Activated T-helper 1 cell treated with anti-CD3 and anti-CD28 coated beads, Interleukin-2, amount 50 U/mL, for 16 hours (primary cell): ENCODE data around the gene TSN.
"Not testable (repeated sequence)": the region's sequence is repeated elsewhere in the genome, so short reads cannot be mapped to it uniquely, and the experiment has no call there.

Experiments
- DNase-seq, 2 donors: peaks; one replicate each; pipeline ENCODE4 v3.0.0-alpha.2; 2020; ENCODE audit warnings: low read depth in 1 of 2, low spot score in 1 of 2

The TSN gene

GRCh38 chr2:121755237-121756111 is at the start of gene TSN:
Gene TSN, plus strand, starts transcription at chr2:121755651. Its CDS starts 129 bp downstream, at chr2:121755780.
- DNase-seq: peak; percentile 94 to 95

GRCh38 chr2:121705958-121706357 is 49.5 kb upstream of the TSN start:
- no peak for DNase-seq

- no peak for DNase-seq
Observed at GRCh38 chr2:121707344-121707919, 48.0 kb upstream of the TSN start.

GRCh38 chr2:121707920-121708361 is 47.5 kb upstream of the TSN start:
- DNase-seq: no peak

DNA sequence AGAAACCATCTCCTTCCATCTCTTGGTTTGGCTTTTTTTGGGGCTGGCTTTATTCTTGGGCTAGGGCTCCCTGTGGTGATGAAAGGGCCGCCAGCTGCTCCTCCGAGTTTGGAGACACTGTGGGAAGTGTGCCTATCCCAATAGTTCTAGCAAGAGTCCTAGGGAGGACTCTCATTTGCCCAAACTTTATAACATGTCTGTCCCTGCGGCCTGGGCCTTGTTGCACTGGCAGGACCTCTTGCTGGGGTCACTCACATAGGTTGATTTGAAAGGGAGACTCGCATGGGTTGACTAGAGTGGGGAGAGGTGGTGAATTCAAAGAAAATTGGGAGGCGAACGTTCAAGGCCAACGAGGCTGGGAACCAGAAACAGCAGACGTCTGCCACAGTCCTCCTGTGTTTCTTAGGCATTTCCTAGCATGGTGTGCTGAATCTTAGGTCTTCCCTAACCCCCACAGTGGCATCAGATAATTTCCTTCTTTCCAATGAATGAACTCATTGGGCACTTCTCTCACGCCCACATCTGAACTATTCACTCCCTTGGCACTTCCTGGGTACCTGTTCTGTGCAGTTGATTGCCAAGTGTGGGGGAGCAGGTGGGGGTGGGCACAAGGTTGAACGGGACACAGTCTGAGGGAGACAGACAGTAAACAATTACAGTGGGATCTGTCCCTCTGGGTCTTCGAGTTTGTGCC is 45.5 kb upstream of the TSN start:
- DNase-seq: no peak

GRCh38 chr2:121710470-121711170 is 44.8 kb upstream of the TSN start:
- DNase-seq: no peak

DNA sequence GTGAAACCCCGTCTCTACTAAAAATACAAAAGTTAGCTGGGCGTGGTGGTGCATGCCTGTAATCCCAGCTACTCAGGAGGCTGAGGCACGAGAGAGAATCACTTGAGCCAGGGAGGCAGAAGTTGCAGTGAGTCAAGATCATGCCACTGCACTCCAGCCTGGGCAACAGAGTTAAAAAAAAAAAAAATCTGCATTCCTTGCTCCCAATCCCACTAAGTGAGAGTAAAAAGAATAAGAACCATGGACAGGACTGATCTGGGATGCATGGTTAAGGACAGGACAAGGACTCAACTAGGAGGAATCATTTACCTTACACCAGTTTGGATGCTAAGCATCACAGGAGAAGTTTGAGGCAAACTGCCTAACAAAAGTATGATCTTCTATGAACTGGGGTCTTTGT is 44.0 kb upstream of the TSN start:
- DNase-seq: not testable (repeated sequence)

DNA sequence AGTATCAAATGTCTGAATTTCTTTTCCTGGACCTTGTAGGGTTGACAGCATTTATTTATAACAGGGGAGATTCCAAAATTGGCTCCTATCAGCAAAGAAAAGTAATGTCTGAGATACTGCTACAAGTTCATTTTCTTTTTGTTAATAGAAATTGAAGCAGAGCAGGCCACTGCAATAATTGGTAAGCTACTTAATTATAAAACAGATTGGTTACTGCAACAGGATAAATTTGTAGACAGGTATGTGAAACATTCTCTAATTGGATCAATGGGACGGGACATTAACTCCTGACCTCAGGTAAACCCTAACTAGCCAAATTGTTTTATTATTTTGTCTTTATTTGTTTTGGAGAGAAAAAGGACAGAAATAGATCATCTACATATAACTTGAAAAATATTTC is 39.3 kb upstream of the TSN start:
- DNase-seq: no peak

GRCh38 chr2:121717529-121717928 is 37.9 kb upstream of the TSN start:
- DNase-seq: no peak

DNA sequence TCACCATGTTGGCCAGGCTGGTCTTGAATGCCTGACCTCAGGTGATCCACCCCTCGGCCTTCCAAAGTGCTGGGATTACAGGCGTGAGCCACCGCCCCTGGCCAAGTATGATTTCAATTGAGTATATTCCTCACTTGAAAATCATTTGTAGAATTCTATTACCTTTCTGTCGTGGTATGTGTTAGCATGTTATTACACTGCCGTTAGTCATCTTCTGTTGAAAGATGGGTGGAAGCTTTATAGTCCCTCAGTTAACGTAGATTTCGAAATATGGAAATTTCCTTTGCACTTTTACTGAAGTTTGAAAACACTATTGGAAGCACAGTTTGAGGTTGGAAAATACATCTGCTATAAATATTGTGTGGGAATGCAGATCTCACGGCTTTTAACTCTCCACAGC is 33.5 kb upstream of the TSN start:
- no peak for DNase-seq

DNA sequence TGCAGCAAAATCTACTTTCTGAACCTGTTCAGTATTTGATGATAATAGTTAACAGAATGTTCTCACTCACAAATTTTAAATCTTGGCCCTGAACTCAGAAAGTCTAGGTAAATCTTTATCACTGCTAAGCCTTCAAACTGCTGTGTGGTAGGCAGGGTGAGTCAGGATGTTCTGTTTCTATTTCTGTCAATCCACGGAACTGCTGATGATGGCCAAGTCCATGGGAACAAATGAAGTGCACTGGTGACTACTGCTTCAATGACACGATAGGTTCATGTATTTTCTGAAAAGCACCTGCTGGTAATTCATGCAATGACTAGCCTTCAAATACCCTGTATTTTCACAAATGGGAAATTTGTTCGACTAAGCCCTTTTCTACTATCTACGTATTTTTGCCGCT is 33.0 kb upstream of the TSN start:
- DNase-seq: no peak

GRCh38 chr2:121723316-121723715 is 32.1 kb upstream of the TSN start:
- DNase-seq: no peak

DNA sequence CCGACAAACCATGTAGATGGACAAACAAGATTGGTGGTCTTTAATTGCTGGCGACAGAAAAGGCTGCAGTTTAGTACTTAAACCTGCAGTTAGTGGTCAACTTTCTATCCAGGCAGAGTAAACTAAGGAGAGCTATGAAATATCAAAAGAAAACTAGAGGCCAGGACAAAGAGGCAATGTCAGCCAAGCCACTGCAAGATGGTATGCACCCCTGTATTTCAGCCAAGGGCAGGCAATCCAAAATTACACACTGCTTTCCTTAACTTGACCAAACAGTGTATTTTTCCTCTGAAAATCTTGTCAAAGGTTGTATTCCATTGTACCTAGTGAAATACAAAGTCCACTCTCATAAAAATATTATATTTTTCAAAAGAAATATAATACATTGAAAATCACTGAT is 28.1 kb upstream of the TSN start:
- DNase-seq: no peak

GRCh38 chr2:121727950-121728349 is 27.5 kb upstream of the TSN start:
- DNase-seq: no peak

- DNase-seq: no peak
Observed at GRCh38 chr2:121731366-121731765, 24.1 kb upstream of the TSN start.

GRCh38 chr2:121734544-121734943 is 20.9 kb upstream of the TSN start:
- DNase-seq: not testable (repeated sequence)

DNA sequence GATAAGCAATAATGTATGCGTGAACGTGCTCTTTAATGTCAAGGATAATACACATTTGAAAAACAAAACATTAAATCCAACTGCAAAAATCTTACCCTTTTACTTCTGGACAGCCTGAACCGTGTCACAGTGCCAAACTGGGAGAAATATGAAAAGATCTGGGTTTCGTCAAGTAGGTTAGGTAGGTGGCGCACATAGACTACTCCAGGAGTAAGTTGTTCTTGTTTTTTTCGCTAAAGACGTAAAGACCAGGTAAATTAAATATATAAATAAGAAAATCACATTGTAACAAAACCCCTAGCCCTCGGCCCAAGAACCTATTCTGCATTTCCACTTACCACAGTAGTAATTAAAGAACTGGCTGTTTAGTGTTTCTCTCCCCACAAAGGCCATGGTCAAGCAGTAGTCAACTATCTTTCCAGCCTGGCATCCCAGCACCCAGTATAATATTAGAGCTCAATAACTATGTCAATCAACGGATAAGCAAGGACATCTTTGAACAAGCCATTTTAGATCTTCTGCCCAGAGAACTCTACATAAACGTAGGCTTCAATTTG is 19.9 kb upstream of the TSN start:
- DNase-seq: no peak

DNA sequence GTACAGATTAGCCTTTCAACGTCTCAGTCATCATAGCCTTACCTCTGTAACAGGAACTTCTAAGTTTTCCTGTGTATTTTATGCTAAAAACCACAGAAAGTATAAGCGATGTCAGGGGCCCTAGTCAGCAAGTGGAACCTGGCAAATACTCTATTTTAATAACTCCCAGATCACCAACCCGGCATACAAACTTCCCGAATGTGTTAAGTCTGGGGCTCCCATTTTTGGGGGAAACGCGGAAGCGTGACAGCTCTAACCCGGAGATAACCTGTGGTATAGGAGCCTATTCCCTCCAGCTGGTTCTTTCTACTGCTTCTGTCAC is 19.4 kb upstream of the TSN start:
- DNase-seq: no peak

DNA sequence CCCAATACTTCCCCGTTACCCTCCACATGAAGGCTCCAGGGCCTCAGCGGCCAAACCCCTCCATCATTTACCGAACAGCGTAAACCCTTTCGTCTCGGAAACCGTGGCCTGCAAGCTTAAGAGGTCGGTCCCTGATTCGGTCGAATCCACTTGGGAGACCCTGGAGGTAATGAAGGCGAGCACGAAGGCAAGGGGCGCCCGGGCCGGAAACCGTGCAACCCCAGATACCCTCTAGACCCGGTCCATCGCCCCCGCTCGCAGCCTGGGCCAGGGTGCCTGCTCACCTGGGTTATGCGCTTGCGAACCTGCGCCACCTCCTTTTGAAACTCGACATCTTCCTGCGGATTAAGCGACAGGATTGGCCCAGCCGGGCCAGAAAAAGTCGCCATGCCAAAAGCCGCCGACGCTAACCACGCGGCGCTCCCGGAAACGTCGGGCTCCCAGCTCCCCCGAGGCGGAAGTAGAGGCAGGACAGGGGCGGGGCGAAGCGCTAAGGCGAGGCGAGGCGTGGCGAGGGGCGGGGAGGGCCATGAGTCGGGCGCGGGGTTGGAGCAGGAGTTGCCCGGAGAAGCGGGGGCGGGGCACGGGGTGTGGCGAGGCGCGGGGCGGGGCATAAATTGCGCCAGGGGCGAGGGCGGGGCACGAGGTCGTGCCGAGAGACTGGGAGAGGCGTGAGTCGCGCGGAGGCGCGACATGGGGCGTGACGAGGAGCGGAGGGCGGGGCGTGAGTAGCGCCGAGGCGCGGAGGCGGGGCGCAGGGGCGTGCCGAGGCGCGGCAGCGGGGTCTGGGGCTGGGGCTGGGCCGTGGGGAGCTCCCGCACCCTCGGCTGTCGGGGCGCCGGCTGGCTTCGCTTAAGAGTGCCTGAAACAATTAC is 18.8 kb upstream of the TSN start, which contains the start of gene NIFK:
Gene NIFK (minus strand): TSS at position 414 of the 875 bp plus-strand sequence. CDS start 25 bp downstream, at position 389.
- DNase-seq: peak; percentile 100

- no peak for DNase-seq
Observed at GRCh38 chr2:121740973-121741372, 14.5 kb upstream of the TSN start.
